OCI-LY1 (cell line): ENCODE results near the gene GALR3.

Source experiments
- EZH2 ChIP-seq: fragments of 200-600 bp; sonication (generic), shearing (Covaris generic); IDR thresholded peaks from 2 replicates; pipeline ENCODE4 v1.8.0; 2017; ENCODE audit warnings: borderline replicate concordance, mixed run types, mild to moderate bottlenecking, antibody characterized with exemption, low read length, moderate library complexity, mixed read lengths
- TF ChIP-seq, protein P1 (sequence below): fragments of 200-600 bp; sonication (generic), shearing (Covaris generic); IDR thresholded peaks from 2 replicates; pipeline ENCODE4 v1.5.1; 2017; ENCODE audit warnings: mild to moderate bottlenecking, antibody characterized with exemption, low read length, moderate library complexity, mixed read lengths

DNA sequence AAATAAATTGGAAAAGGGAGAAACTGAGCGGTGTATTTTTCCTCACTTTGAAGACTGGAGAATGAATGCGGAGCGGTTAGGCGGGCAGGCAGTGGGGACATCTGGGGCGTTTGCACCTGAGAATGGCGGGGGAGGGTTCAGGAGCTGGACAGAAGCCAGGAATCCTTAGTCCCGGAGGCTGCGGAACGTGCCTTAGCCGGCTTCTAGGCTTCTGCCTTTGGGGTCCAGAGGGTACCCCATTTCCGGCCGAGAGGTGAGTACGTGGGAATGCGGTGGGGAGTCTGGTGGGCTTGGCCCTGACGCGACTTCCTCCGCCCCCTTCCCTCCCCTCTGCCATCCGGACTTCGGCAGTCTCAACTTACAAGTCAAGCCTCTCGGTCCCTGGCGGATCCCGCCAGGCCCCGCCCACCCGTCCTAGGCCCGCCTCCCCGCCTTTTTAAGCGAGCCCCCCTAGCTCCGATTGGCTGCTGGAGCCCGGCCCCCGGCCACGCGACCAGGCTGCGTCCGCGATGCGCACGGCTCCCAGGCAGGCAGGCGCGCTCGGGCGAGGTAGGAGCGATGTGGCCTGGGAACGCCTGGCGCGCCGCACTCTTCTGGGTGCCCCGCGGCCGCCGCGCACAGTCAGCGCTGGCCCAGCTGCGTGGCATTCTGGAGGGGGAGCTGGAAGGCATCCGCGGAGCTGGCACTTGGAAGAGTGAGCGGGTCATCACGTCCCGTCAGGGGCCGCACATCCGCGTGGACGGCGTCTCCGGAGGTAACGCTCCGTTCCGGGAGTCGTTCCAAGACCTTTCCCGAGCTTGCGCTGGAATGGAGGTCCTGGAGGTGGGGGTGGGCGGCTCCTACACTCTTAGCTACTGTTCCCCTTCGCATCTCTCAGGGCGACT is 15.5 kb upstream of the GALR3 start, which contains the start of gene GCAT:
- TF ChIP-seq, protein P1, sequence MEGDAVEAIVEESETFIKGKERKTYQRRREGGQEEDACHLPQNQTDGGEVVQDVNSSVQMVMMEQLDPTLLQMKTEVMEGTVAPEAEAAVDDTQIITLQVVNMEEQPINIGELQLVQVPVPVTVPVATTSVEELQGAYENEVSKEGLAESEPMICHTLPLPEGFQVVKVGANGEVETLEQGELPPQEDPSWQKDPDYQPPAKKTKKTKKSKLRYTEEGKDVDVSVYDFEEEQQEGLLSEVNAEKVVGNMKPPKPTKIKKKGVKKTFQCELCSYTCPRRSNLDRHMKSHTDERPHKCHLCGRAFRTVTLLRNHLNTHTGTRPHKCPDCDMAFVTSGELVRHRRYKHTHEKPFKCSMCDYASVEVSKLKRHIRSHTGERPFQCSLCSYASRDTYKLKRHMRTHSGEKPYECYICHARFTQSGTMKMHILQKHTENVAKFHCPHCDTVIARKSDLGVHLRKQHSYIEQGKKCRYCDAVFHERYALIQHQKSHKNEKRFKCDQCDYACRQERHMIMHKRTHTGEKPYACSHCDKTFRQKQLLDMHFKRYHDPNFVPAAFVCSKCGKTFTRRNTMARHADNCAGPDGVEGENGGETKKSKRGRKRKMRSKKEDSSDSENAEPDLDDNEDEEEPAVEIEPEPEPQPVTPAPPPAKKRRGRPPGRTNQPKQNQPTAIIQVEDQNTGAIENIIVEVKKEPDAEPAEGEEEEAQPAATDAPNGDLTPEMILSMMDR: no peak
- no peak for TF ChIP-seq EZH2
